Mucosa of stomach (tissue), 1 donor: ENCODE data around the gene AGBL1.
"Not testable (repeated sequence)": the region's sequence is repeated elsewhere in the genome, so short reads cannot be mapped to it uniquely, and the experiment has no call there.

ENCODE experiments used
- H3K27me3 ChIP-seq: one replicate; pipeline ENCODE4 v1.7.0; 2013; ENCODE audit warnings: mild to moderate bottlenecking, low read length; ENCODE audit not compliant: control insufficient read depth, insufficient read depth
- H3K36me3 ChIP-seq: one replicate; pipeline ENCODE4 v1.7.0; 2013; ENCODE audit warnings: low read length; ENCODE audit not compliant: control insufficient read depth, insufficient read depth
- H3K4me1 ChIP-seq: one replicate; pipeline ENCODE4 v1.7.0; 2013; ENCODE audit warnings: mild to moderate bottlenecking, low read length; ENCODE audit not compliant: control insufficient read depth, insufficient read depth
- H3K4me3 ChIP-seq: one replicate; pipeline ENCODE4 v1.7.0; 2013; ENCODE audit warnings: low read length
- H3K9ac ChIP-seq: one replicate; pipeline ENCODE4 v1.7.0; 2013; ENCODE audit warnings: mild to moderate bottlenecking, low read length, moderate library complexity
- H3K9me3 ChIP-seq: one replicate; pipeline ENCODE4 v1.7.0; 2013; ENCODE audit warnings: mild to moderate bottlenecking, low read length, moderate library complexity; ENCODE audit not compliant: control insufficient read depth
- donor health status: Pancreatic carcinoma.

Gene AGBL1

GRCh38 chr15:86964271-86964670 is 884.6 kb downstream of the AGBL1 start:
- Histone ChIP-seq H3K4me1 (no peaks in the 10 kb centered on the region), H3K9ac (no peak overlapping the region), H3K4me3 (no peak overlapping the region), H3K27me3 (no peaks in the 10 kb centered on the region), H3K9me3 (no peaks in the 10 kb centered on the region), H3K36me3 (no peaks in the 10 kb centered on the region)

- Histone ChIP-seq H3K9me3 (no peaks in the 10 kb centered on the region), H3K36me3 (no peaks in the 10 kb centered on the region), H3K4me1 (no peaks in the 10 kb centered on the region), H3K4me3 (no peak overlapping the region), H3K9ac (no peak overlapping the region), H3K27me3 (no peaks in the 10 kb centered on the region)
Observed at GRCh38 chr15:86968244-86968643, 888.6 kb downstream of the AGBL1 start.

- Histone ChIP-seq H3K9me3 (no peaks in the 10 kb centered on the region), H3K9ac (no peak overlapping the region), H3K27me3 (no peaks in the 10 kb centered on the region), H3K4me1 (no peaks in the 10 kb centered on the region), H3K36me3 (no peaks in the 10 kb centered on the region), H3K4me3 (no peak overlapping the region)
Observed at GRCh38 chr15:86969364-86969763, 889.7 kb downstream of the AGBL1 start.

GRCh38 chr15:86973284-86973844 is 893.7 kb downstream of the AGBL1 start:
- Histone ChIP-seq H3K9me3 (no peaks in the 10 kb centered on the region), H3K36me3 (no peaks in the 10 kb centered on the region), H3K4me3 (no peak overlapping the region), H3K4me1 (no peaks in the 10 kb centered on the region), H3K27me3 (no peaks in the 10 kb centered on the region), H3K9ac (no peak overlapping the region)

GRCh38 chr15:86988033-86988432 is 908.4 kb downstream of the AGBL1 start:
- Histone ChIP-seq H3K36me3 (no peaks in the 10 kb centered on the region), H3K4me1 (no peaks in the 10 kb centered on the region), H3K4me3 (no peak overlapping the region), H3K27me3 (no peaks in the 10 kb centered on the region), H3K9me3 (no peaks in the 10 kb centered on the region), H3K9ac (no peak overlapping the region)

- no peak overlapping the region for H3K9ac ChIP-seq
- no peaks in the 10 kb centered on the region for H3K27me3 ChIP-seq
- no peak overlapping the region for H3K4me3 ChIP-seq
- no peaks in the 10 kb centered on the region for H3K36me3 ChIP-seq
- H3K4me1 ChIP-seq: no peaks in the 10 kb centered on the region
- no peaks in the 10 kb centered on the region for H3K9me3 ChIP-seq
Observed at GRCh38 chr15:87021751-87022150, 942.1 kb downstream of the AGBL1 start.

GRCh38 chr15:87031540-87032230 is 952.0 kb downstream of the AGBL1 start:
- no peak overlapping the region for H3K4me3 ChIP-seq
- H3K27me3 ChIP-seq: no peaks in the 10 kb centered on the region
- H3K4me1 ChIP-seq: no peaks in the 10 kb centered on the region
- no peaks in the 10 kb centered on the region for H3K36me3 ChIP-seq
- H3K9ac ChIP-seq: no peak overlapping the region
- H3K9me3 ChIP-seq: no peaks in the 10 kb centered on the region

GRCh38 chr15:87032295-87032694 is 952.6 kb downstream of the AGBL1 start:
- Histone ChIP-seq H3K36me3 (no peaks in the 10 kb centered on the region), H3K4me3 (no peak overlapping the region), H3K9ac (no peak overlapping the region), H3K27me3 (no peaks in the 10 kb centered on the region), H3K9me3 (no peaks in the 10 kb centered on the region), H3K4me1 (no peaks in the 10 kb centered on the region)

GRCh38 chr15:87033056-87033455 is 953.4 kb downstream of the AGBL1 start:
- Histone ChIP-seq H3K27me3 (no peaks in the 10 kb centered on the region), H3K4me1 (no peaks in the 10 kb centered on the region), H3K36me3 (no peaks in the 10 kb centered on the region), H3K9ac (no peak overlapping the region), H3K9me3 (no peaks in the 10 kb centered on the region), H3K4me3 (no peak overlapping the region)

- H3K4me3 ChIP-seq: no peak overlapping the region
- H3K36me3 ChIP-seq: no peaks in the 10 kb centered on the region
- no peak overlapping the region for H3K9ac ChIP-seq
- H3K9me3 ChIP-seq: no peaks in the 10 kb centered on the region
- H3K4me1 ChIP-seq: no peaks in the 10 kb centered on the region
- no peaks in the 10 kb centered on the region for H3K27me3 ChIP-seq
Observed at GRCh38 chr15:87034886-87035285, 955.2 kb downstream of the AGBL1 start.

- Histone ChIP-seq H3K4me1 (no peaks in the 10 kb centered on the region), H3K36me3 (no peaks in the 10 kb centered on the region), H3K27me3 (no peaks in the 10 kb centered on the region), H3K9ac (no peak overlapping the region), H3K4me3 (no peak overlapping the region), H3K9me3 (no peaks in the 10 kb centered on the region)
Observed at GRCh38 chr15:87038404-87038803, 958.7 kb downstream of the AGBL1 start.

GRCh38 chr15:87042619-87043018 is 962.9 kb downstream of the AGBL1 start:
- H3K36me3 ChIP-seq, H3K9me3 ChIP-seq, H3K4me1 ChIP-seq, H3K9ac ChIP-seq, H3K4me3 ChIP-seq, H3K27me3 ChIP-seq: not testable (repeated sequence)

GRCh38 chr15:87045746-87046145 is 966.1 kb downstream of the AGBL1 start:
- Histone ChIP-seq H3K9me3 (no peaks in the 10 kb centered on the region), H3K36me3 (no peaks in the 10 kb centered on the region), H3K4me1 (no peaks in the 10 kb centered on the region), H3K4me3 (no peak overlapping the region), H3K27me3 (no peaks in the 10 kb centered on the region), H3K9ac (no peak overlapping the region)
